Ovary (tissue), 9 donors: Measurements from ENCODE around the gene ALKBH3. TPM values are rescaled to one million over a fixed set of nuclear protein-coding genes. Genes with fewer than 3 reads are reported as not detected.

Experiments used
- DNase-seq, 5 donors: peaks; one replicate each; pipeline ENCODE4 v3.0.0-alpha.2; 2019 to 2020
- H3K27ac ChIP-seq, 2 donors: fragments of 200-600 bp; one replicate each; pipeline versions ENCODE4 v1.5.1 to v1.8.0; 2019 to 2022
- H3K27me3 ChIP-seq: fragments of 200-600 bp; one replicate; pipeline ENCODE4 v1.8.0; 2022
- H3K36me3 ChIP-seq: fragments of 200-600 bp; sonication (generic); one replicate; pipeline ENCODE4 v1.5.1; 2019
- H3K4me1 ChIP-seq: one replicate; pipeline ENCODE4 v1.8.1; 2013; ENCODE audit warnings: mild to moderate bottlenecking, moderate library complexity; ENCODE audit not compliant: insufficient read depth
- H3K4me3 ChIP-seq: fragments of 200-600 bp; sonication (generic); one replicate; pipeline ENCODE4 v1.5.1; 2017
- H3K9me3 ChIP-seq, 2 donors: fragments of 200-600 bp in 1 of 2; sonication (generic) in 1 of 2; one replicate each; pipeline versions ENCODE4 v1.5.1 to v1.8.1; 2013 to 2019; ENCODE audit warnings: mild to moderate bottlenecking in 1 of 2, moderate library complexity in 1 of 2
- CTCF ChIP-seq, 3 donors: fragments of 450-650 bp in 2 of 3; fragments of 200-600 bp in 1 of 3; IDR thresholded peaks; one replicate each; pipeline versions ENCODE4 v1.5.1 to v1.8.0; 2016 to 2022; ENCODE audit warnings: antibody characterized with exemption in 3 of 3, mild to moderate bottlenecking in 1 of 3
- EP300 ChIP-seq: sonication (generic); formaldehyde crosslinking; IDR thresholded peaks from one replicate; pipeline ENCODE4 v1.6.1; 2017; ENCODE audit warnings: antibody characterized with exemption
- POLR2A ChIP-seq: fragments of 450-650 bp; IDR thresholded peaks from one replicate; pipeline ENCODE4 v1.6.1; 2017; ENCODE audit warnings: antibody characterized with exemption, mild to moderate bottlenecking, moderate library complexity
- WGBS, 3 donors: extraction: QIAGEN DNeasy Blood & Tissue Kit in 1 of 3; methylation state at CpG; one replicate each; pipeline versions ENCODE4 v1.1.5 to v1.1.7; 2013 to 2017; 5-methylcytosine and 5-hydroxymethylcytosine counted together
- intact Hi-C, 4 donors: fragments of 100-400 bp; cut with DNase I; formaldehyde crosslinking; loops; one replicate each; pipeline versions ENCODE4 v1.11.0 to v1.15.1; 2022 to 2023
- polyA plus RNA-seq, 2 donors: library from polyadenylated mRNA; stranded (reverse); fragments of 200-250 nt in 1 of 2; fragments of 350-450 nt in 1 of 2; fragmentation: Illumina TruSeq in 1 of 2; extraction: RNeasy Lipid Tissue Mini Kit (QIAGEN cat#74804) in 1 of 2; gene quantifications; one replicate each; pipeline ENCODE4 v1.2.3, GENCODE V29; 2013 to 2014
- total RNA-seq, 7 donors: library from RNA; depleted of rRNA in 2 of 7; stranded (reverse); fragments of >200 nt in 2 of 7; fragmentation: NEBNext Ultra II Directional in 3 of 7; extraction: Animal tissue kit (Norgen Biotek cat#: 25700) in 3 of 7; gene quantifications; one replicate each; pipeline versions ENCODE4 v1.1.0 to v1.2.4, GENCODE V29; 2016 to 2023
- donor health status: DM: no; HTN: no; CAD: no; lungs with moderate emphysema.
- donor health status: DM: no; HTN: no; CAD: no.
- donor health status: Bipolar disorder and iron deficiency.
- donor health status: DM: yes; HTN: yes; CAD: no.
- donor health status: DM: no; HTN: no; CAD: no.
- donor health status: DM: yes; HTN: yes; CAD: no.

ALKBH3 gene
- total and polyA plus RNA-seq, 9 donors, result 25.4 to 53.5 (median 32.2) TPM

DNA sequence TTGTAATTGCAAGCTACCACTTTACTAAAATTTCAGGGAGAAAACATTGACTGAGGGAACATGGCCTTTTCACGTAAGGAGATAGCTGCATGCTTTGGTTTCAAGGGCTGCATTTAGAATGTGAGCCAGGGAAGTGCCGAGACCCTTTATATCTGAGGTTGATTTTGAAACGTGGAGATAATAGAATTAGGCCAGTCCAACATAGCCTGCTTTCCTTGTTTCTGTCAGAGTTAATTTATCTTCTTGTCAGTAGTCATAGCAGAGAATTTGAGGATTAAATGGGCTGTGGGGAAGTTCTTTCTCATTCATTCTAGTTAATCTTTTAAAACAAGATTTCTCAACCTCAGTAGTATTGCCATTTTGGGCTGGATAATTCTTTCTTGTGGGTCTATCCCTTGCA, 12.2 kb downstream of the ALKBH3 start:
- DNase-seq, result no peak
- TF ChIP-seq POLR2A (no peak), EP300 (no peak), CTCF (IDR thresholded peaks at IDR 0.05) (no peak)
- intact Hi-C loops, result loop anchor here in 2 of 4 donors (2.0 to 10.0 kb wide), 3 partner anchors 49 to 144 kb away; partner anchors contain the start of gene C11orf96 (in 2 of the 2)
- 41 to 52% (median 48%) methylated on average over 3 of the region's 3 CpGs for WGBS, 3 donors
- Histone ChIP-seq H3K27me3 (no peaks in the 10 kb centered on the region), H3K9me3 (no peaks in the 10 kb centered on the region), H3K27ac (no peak overlapping the region), H3K4me1 (no peaks in the 10 kb centered on the region), H3K4me3 (no peak overlapping the region), H3K36me3 (no peaks in the 10 kb centered on the region)

- no peaks in the 10 kb centered on the region for H3K9me3 ChIP-seq
- no peak overlapping the region for H3K4me3 ChIP-seq
- H3K27ac ChIP-seq, result peak overlapping the region in 1 of 2 donors; percentile 50
- WGBS, 3 donors, result 28 to 48% (median 47%) methylated on average over 2 of the region's 2 CpGs
- H3K36me3 ChIP-seq, result no peaks in the 10 kb centered on the region
- no peak for DNase-seq
- TF ChIP-seq CTCF (IDR thresholded peaks at IDR 0.05), result no peak
- TF ChIP-seq POLR2A, result no peak
- H3K4me1 ChIP-seq, result no peaks in the 10 kb centered on the region
- intact Hi-C loops, result loop anchor here in 2 of 4 donors (5.0 to 10.0 kb wide), 2 partner anchors 48 to 50 kb away; partner anchors contain the start of gene C11orf96 (in 2 of the 2)
- H3K27me3 ChIP-seq, result no peaks in the 10 kb centered on the region
Measured at GRCh38 chr11:43894546-43894945, 13.9 kb downstream of the ALKBH3 start.

GRCh38 chr11:43895601-43896000, 15.0 kb downstream of the ALKBH3 start:
- intact Hi-C loops, result loop anchor here in 1 of 4 donors (10.0 kb wide), 1 partner anchor 49 kb away; the partner anchor contains the start of gene C11orf96
- no peak overlapping the region for H3K27ac ChIP-seq
- WGBS, 3 donors, result 94 to 98% (median 97%) methylated on average over 2 of the region's 2 CpGs
- H3K4me3 ChIP-seq, result no peak overlapping the region
- no peaks in the 10 kb centered on the region for H3K9me3 ChIP-seq
- TF ChIP-seq CTCF (IDR thresholded peaks at IDR 0.05), result no peak
- TF ChIP-seq EP300, result no peak
- TF ChIP-seq POLR2A, result no peak
- no peak for DNase-seq
- H3K27me3 ChIP-seq, result no peaks in the 10 kb centered on the region
- no peaks in the 10 kb centered on the region for H3K36me3 ChIP-seq
- H3K4me1 ChIP-seq, result no peaks in the 10 kb centered on the region

DNA sequence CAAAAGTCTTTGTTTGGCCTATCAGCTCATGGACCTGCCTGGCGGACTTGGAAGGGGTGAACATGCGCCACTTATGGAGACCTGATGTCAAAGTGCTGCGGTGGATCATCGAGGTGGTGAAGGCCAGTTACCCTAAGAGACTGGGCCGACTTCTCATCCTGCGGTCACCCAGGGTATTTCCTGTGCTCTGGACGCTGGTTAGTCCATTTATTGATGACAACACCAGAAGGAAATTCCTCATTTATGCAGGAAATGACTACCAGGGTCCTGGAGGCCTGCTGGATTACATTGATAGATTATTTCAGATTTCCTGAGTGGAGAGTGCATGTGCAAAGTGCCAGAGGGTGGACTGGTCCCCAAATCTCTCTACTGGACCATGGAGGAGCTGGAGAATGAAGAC, 17.9 kb downstream of the ALKBH3 start:
- Histone ChIP-seq H3K36me3 (no peaks in the 10 kb centered on the region), H3K4me3 (no peak overlapping the region), H3K27me3 (no peaks in the 10 kb centered on the region), H3K4me1 (no peaks in the 10 kb centered on the region), H3K9me3 (no peaks in the 10 kb centered on the region), H3K27ac (no peak overlapping the region)
- intact Hi-C loops, result loop anchor here in 1 of 4 donors (10.0 kb wide), 1 partner anchor 46 kb away; the partner anchor contains the start of gene C11orf96
- 91 to 95% (median 95%) methylated on average over 7 of the region's 7 CpGs for WGBS, 3 donors
- DNase-seq, result no peak
- TF ChIP-seq CTCF (IDR thresholded peaks at IDR 0.05), result no peak
- no peak for TF ChIP-seq EP300
- no peak for TF ChIP-seq POLR2A
